GM10266 (cell line): ENCODE measurements around the gene CCHCR1.

ENCODE experiments used
- DNase-seq: peaks from one replicate; pipeline ENCODE4 v3.0.0; 2012; ENCODE audit errors: extremely low spot score
- CTCF ChIP-seq: IDR thresholded peaks from 2 replicates; pipeline ENCODE4 v1.5.1; 2012; ENCODE audit warnings: mild to moderate bottlenecking, low read depth; ENCODE audit not compliant: control insufficient read depth, insufficient read depth; ENCODE audit errors: missing control alignments

CCHCR1 gene

DNA sequence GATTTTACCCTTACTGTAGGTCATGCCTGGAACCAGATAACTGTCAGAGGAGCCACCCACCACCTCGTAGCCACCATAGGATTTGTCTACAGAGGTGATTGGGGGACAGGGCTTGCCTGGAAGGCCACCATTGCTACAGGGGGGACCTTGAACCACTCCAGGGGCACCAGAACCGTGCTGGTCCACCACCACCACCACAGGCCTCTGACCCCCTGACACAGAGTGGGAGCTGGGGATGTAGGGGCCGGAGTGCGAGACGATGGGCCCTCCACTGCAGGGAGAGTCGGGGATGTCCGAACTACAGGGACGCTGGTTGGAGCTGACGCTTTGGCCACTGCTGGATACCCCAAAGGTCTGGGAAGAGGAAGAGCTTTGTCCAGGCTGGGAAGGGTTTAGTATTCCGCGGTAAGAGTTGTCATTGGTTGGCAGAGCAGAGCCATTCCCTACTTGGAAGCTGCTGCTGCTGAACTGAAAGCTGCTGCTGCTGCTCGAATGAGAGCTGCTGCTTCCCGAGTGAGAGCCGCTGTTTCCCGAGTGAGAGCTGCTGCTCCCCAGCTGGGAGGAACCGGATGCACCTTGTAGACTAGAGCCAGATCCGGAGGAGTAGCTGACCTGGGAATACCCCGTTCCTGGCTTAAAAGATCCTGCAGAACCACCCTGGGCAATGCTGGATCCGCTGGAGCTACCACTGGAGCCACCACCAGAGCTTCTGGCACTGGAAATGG, 40.8 kb downstream of the CCHCR1 start:
- TF ChIP-seq CTCF, result no peak
- no peak for DNase-seq

GRCh38 chr6:31115941-31116560, 41.6 kb downstream of the CCHCR1 start:
- no peak for DNase-seq
- no peak for TF ChIP-seq CTCF

DNA sequence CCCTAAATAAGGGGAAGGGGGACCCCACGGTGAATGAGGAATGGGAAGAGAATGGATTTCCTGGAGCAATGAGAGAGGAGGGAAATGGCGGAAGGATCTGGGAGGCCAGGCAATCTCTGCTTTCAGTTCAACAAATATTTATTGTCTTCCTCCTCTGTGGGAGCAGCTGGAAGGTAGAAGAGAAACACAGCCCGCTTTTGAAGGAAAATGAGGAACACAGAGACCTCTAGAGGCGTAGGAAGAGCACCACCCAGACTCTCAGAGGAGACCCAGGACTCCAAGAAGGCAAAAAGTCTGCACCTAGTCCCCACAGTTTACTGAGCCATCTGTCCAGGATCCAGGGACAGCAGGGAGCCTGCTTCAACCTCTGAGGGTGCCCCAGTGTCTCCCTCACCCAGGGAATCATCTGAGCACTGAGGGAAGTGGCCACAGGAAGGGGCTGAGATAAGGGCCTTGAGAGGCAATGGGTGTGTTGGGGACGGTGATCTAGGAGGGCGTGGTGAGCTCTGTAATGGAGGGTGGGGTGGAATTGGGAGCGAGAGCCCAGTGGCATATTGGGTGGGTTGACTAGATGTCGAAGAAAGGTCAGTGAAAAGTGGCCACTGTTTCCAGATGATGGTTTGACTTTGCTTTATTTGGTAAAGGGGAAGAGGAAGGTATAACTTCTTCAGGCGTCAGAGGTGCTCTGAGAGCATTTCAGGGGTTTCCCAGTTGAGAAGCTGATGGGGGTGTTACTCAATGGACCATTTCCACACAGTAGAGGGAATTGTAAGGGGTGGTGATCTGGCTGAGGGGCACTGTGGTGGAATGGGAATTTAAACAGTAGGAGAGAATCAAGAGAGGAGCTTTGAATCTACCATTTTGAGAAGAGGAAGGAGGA, 42.4 kb downstream of the CCHCR1 start:
- no peak for TF ChIP-seq CTCF
- DNase-seq, result no peak

GRCh38 chr6:31114541-31114878, 43.1 kb downstream of the CCHCR1 start, which contains the start of gene PSORS1C1:
Gene PSORS1C1 (plus strand): TSS chr6:31114800. CDS start chr6:31129633, 14,833 bp downstream.
- DNase-seq, result no peak
- no peak for TF ChIP-seq CTCF

DNA sequence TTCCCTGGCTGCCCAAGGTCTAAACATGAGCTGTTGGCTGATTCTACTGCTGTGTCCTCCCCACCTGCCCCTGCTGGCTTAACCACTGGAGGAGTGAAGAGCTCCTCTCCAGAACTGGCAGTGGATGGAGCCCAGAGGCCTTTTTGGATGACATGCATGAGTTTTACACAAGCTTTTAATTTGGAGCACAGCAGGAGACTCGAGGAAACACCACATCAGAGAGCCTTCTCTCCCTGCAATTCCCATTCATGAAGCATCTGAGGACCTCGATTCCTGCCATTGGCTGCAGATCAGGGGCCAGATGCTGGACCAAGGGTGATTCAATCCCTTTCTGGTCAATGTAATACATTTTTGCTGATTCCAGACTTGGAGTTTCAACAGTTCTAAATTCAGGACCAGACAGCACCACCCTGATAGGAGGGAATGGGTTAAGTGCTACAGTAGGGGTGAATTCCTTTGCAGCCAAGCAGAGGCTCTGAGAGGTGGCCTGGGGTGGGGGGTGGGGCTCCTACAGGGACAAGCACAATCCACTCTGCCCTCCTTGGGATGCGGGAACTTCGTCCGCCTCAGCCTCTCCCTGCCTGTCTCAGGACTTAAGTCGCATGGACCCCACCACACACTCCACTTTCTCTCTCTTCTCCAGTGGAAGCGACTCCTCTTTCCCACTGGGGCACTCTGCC, 43.6 kb downstream of the CCHCR1 start:
- no peak for DNase-seq

DNA sequence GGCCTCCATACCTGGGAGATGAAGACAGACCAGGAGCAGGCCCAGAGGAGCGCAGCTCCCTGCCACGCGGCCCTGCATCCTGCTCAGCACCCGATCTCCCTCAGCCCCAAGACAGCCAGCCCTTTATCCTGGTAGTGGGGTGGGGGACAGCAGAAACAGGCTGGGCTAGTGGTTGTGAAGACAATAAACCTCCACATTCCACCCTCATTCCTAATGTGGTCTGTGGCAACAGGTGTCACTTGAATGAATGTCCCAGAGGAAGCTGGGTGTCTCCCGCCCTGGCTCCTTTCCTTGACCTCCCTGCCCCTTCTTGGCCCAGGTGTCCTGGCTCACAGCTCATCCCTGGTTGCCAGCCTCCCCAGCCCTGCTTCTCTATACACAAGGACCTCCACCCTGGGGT, 45.1 kb downstream of the CCHCR1 start, which contains the start of gene C6orf15:
Gene C6orf15, minus strand, starts transcription at position 98 of the 400 bp plus-strand sequence. Its CDS starts 20 bp downstream, at position 78.
- no peak for DNase-seq
- no peak for TF ChIP-seq CTCF

More for the DNA sequence above, 43.6 kb downstream of the CCHCR1 start:
- TF ChIP-seq CTCF, result no peak
